HL-60/S4 treated with retinoic acid at 250 ng/mL for 4 days and 3 days (cell line): ENCODE results near the gene ACIN1.
"Not testable (repeated sequence)": the region's sequence is repeated elsewhere in the genome, so short reads cannot be mapped to it uniquely, and the experiment has no call there.

Experiments used
- in situ Hi-C: fragments of 300-500 bp; cut with MboI; formaldehyde crosslinking; loops from 2 replicates; pipeline ENCODE4 v1.7.0; 2022; ENCODE audit warnings: low sequenced_read_pairs

ACIN1 gene

DNA sequence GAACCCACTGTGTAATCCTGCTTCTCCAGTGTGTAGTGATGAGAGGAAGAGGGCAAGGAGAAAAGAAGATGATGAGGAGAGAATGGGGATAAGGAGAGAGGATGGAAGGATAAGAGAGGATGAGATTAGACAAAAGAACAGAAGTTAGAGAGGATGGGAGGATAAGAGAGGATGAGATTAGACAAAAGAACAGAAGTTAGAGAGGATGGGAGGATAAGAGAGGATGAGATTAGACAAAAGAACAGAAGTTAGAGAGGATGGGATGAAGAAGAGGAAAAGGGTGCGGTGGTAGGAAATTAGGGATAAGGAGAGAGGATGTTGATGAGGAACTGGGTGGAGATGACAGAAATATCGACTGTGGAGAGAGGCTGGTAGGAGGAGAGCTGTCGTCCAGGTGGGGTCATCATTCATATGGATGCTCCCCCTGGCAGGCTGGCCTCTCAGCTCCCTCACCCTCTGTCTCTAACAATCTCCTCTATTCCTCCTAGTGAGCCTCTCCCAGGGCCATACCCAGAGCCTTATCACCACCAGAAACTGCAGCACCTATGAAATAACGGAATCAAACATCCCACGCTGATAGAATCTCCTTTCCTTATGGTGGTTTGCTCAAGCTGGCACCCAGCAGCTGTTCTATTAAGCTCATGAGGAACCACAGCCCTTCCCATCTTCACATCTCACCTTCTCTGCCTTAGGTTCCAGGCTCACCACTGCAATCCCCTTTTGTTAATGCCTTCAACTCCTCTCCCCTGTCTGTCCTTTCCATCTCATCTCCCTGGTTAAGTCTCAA lies 15.8 kb upstream of the ACIN1 start:
- in situ Hi-C loops = no loop called here

DNA sequence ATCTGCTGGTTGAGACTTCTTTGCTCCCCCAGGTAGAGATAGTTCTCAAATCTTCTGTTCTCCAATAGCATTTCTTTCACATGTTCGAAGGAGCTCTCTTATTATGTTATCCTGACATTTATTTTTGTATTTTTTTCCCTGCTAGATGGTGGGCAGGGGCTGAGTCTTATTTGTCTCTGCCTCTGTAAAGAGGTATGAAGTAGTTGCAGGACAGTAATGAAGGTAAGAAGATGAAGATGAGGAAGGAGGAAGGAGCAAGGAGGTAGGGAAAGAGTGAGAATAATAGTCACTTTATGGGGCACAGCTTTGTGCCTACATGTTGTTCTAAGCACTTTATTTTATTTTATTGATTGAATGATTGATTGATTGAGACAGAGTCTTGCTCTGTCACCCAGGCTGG lies 14.8 kb upstream of the ACIN1 start:
- in situ Hi-C loops = no loop called here

DNA sequence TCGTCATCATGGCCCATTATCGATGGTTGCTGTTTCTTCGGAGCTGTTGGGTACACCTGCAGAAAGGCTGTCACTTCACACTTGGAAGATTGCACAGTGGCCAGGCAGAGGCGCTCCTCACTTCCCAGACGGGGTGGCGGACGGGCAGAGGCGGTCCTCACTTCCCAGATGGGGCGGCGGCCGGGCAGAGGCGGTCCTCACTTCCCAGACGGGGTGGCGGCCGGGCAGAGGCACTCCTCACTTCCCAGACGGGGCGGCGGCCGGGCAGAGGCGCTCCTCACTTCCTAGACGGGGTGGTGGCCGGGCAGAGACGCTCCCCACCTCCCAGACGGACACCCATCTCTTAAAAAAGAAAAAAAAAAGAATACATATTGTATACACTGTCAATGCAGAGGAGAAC lies 13.2 kb upstream of the ACIN1 start:
- in situ Hi-C loops = not testable (repeated sequence)

DNA sequence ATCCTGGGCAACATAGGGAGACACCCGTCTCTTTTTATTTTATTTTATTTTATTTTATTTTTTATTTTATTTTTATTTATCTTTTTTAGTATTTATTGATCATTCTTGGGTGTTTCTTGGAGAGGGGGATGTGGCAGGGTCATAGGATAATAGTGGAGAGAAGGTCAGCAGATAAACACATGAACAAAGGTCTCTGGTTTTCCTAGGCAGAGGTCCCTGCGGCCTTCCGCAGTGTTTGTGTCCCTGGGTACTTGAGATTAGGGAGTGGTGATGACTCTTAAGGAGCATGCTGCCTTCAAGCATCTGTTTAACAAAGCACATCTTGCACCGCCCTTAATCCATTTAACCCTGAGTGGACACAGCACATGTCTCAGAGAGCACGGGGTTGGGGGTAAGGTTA lies 12.7 kb upstream of the ACIN1 start:
- in situ Hi-C loops = not testable (repeated sequence)

DNA sequence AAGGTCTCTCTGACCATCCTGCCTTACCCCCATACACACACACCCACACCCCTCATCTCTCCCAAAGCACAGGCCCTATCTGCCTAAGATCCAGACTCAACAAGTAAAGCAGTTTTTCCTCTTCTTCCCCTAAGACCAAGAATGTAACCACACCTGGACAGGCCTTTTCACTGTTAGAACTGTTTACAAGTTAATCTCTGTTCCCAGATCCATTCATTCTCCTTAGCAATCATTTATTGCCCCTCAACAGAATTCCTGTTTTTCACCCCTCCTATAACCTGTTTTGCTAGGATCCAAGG lies 11.8 kb upstream of the ACIN1 start:
- in situ Hi-C loops = no loop called here

DNA sequence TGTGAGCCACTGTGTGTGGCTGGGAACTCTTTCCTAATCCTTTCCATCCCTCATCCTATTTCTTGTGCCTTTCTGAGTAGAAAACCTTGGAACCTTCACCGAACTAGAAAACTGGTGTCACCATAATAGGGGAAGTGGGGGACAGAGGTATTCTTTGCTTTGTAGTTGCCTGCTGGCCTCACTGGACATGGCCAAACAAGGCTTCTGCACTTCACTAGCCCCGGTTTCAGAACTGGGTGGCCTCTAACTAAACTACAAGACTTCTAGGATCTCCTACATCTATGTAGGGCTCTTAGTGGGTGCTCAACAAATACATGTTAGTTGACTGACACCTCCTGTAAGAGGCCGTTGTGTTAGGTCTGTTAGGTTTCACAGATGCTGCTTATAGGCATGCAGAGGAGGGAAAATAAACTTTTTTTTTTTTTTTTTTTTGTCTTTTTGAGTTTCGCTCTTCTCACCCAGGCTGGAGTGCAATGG lies 10.4 kb upstream of the ACIN1 start:
- in situ Hi-C loops = no loop called here

DNA sequence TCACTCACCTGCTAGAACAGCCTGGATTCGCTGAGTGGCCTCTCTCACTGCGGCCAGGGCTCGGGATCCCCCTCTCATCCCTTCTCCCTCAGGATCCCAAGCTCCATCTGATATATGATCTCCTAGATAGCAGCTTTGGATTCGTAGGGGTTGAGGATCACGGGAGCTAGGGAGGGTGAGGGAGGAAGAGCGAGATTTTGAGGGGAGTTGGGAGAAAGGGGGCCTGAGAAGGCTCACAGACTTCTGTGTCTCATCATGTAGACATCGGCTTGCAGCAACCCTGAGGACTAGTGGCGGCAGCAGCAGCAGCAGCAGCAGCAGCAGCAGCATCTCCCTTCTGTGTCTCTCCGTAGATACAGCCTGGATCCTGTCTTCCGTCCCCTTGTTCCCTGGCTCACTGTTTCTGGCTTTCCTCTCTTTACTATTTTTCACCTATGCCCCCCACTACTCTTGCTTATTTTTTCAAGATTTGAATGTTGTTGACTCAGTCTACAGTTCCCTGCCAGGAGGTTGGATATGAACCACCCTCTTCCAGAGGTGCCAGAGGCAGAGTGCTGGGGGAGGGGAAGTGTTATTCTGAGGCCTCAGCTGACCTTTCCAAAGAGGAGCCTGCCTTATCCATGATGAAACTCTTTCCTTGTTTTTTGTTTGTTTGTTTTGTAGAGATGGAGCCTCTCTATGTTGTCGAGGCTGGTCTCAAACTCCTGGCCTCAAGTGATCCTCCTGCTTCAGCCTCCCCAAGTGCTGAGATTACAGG lies 9.8 kb upstream of the ACIN1 start, which contains the start of gene CIROP:
Gene CIROP (minus strand): TSS at position 399 of the 757 bp plus-strand sequence. CDS start 69 bp downstream, at position 330.
- in situ Hi-C loops = no loop called here

DNA sequence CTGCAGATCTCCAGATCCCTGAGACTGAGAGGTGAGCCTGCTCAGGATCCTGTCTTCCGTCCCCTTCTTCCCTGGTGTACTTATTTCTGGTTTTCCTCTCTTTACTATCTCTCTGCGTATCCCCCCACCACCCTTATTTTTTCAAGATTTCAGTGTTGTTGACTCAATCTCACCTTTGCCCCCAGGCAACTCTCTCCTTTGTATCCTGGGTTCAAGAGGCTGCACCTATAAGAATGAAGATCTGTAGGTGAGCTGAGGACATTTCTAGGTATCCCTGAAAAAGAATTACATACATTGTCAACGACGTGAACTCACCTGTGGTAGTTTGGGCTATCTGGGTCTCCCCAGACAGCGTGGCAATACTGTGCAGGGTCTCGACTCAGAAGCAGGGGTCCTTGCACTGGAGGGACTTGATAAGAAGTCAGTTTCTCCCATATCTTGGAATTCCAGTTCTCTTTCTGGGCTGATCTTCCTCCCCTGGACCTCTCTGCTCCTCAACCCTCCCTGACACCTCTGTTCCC lies 9.2 kb upstream of the ACIN1 start:
- in situ Hi-C loops = no loop called here

DNA sequence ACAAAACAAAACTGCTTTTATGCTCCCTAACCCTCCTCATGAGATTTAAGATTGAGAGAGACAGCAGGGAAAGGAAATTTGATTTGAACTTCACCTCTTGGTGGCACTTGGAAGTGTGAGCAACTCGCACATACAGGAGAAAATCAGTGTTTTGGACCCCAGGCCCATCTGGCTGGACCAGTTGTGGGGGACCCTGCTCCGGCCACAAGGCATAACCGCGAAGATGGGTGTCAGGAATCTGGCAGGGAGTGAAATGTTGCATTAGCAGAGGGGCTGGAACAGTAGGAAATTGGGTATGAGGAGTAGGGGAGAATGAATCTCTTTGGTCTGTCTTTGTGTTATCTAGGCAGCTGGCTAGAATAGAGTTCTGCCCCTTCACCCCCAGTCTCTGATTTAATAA lies 8.6 kb upstream of the ACIN1 start:
- in situ Hi-C loops = no loop called here

DNA sequence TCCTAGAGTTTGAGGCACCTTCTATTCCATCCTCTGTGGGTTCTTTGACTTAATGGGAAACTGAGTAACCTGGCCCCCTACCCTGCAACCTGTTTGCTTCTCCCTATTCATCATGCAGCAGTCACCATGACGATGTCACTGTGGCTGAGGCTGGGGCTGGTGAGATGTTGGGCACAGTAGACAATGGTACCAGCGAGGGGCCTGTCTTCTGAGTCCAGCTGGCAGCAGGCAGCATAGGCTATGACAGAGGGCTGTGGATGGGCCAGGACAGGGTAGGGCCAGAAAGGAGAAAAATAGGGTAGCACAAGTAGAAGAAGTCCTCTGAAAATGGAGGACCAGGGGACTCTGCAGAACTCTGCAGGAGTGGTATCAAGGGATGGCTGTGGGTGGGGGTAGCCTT lies 7.9 kb upstream of the ACIN1 start:
- in situ Hi-C loops = no loop called here

DNA sequence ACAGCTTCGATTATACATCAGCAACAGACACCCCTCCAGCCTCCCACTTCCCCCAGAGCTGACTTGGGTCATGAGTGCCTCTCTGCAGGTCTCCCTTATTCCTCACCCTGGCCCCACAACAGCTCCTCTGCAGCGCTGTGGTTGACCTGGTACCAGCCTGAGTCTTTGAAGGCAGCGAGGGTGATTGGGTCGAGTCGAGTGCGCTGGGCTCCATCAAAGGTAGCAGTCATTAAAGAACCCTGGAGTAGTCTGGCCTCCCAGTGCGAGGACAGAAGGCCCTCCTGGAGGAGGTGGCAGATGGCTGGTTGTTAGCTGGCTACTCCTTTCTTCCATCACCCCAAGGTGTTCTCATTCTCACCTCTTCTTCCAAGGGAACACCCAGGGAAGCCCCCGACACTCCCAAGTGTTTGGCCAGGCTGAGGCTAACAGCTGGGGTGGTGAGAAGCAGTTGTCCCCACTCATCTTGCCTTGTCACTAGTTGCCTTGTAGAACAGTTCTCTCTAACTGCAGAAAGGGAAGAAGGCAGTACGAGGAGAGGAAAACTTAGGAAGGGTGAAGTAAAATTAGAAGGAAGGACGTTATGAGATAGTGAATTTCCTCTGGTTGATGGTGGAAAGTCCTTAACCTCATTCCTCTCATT lies 7.2 kb upstream of the ACIN1 start:
- in situ Hi-C loops = no loop called here

DNA sequence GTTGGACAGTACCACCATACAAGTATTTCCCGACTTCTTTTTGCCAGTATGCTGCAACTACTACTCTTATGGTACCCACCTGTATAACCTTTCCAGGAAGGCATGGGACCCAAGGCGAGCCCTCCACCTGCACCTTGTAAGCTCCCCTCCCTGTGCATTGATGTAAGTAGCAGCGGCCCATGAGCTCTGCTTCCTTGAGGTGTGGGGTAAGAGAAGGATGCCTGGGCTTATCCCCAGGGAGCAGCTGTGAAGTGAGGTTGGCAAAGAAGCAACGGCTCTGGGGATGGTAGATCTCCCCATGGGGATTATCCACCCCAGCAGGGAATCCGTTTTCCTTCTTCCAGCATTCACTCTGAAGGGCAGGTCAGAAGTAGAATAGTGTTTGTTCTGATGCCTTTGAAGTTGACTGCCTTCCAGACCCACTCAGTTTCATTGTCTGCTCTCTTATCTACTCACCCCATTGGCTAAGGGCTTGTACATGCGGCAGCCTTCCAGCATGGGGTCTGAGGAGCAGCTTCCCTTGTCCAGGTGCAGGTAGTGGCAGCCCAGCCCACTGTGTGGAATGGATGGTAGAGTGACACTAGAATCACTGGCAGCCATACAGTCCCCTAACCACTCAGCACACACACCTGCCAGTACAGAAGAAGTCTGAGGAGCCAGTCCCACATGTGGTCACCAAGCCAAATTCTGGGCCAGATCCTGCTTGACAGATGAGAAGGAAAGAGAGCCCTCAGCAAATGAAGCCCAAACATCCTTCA lies 6.5 kb upstream of the ACIN1 start:
- in situ Hi-C loops = no loop called here

DNA sequence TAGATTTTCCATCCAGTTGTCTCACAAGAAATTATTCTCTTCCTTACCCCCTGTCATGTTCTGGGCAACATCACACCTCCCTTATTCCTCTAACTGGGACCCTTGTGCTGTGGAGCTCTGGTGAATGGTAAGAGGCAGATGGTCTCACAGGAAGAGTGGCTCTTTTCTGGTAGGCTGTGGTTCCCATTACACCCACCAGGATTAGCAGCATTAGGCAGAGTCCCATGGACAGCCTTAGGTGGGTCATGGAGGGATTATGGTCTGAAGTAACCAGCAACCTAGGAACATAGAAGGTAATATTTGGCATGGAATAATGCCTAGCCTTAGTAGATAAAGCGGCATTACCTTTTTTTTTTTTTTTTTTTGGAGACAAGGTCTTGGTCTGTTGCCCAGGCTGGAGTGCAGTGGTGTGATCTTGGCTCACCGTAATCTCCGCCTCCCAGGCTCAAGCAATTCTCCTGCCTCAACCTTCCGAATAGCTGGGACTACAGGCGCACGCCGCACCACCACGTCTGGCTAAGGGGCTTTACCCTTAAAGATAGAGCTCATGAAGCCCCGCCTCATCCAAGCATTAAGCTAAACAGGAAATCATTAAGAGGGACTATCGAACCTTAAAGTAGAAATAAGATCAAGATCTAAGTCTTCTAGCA lies 4.4 kb upstream of the ACIN1 start:
- in situ Hi-C loops = no loop called here

DNA sequence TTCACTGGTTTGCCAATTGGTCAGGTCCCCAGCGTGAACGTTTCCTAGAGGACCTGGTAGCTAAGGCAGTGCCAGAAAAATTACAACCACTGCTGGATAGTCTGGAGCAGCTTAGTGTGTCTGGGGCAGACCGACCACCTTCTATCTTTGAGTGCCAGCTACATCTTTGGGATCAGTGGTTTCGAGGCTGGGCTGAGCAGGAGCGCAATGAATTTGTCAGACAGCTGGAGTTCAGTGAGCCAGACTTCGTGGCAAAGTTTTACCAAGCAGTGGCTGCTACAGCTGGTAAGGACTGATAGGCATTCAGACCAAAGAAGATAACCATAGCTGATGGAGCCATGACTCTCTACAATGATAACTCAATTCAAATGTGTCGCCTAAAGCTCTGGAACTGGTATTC lies 2.9 kb upstream of the ACIN1 start:
- in situ Hi-C loops = no loop called here

DNA sequence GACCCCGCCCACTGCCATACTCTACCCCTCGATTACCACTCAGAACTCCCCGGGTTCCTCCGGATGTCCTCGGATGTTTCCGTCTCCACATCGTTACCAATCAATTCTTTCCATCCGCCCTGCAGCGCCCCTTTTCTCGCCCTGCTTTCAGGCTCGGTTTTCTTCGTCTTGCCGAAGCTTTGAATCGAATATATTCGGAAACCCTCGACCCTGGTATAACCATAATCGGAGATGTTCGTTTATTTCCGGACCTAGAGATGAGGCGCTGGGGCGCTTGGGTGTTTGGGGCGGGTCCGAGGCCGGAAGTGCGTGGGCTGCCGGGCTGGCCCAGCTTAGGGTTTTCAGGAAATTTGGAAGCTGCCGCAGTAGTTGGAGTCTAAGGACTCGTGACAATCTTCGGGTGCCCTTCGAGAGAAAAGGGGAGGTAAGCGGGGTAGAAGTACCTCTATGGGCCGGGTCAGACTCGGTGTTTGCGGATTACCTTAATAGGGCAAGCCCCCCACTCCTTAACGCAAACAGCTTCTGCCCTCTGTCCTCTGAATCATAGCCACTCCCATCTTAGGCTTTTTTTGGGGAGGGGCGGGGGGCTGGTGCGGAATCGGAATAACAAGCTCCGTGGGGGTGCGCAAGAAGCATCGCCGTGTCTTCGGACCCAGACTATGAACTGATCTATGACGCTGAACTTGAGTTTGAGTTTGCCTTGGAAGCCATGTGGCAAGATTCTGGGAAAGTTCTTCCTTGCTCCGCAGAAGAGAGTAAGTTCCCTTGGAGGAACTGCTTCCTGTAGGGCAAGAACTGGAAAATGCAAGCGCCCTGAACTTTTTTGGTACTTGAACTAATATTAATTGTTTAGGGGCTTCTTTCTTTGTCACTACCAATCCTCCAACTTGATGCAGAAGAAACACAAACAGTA lies 516 bp upstream of the ACIN1 start, which contains the start of gene C14orf119:
Gene C14orf119 (plus strand): TSS at position 310 of the 913 bp plus-strand sequence. CDS start 2,154 bp downstream, outside the sequence.
- in situ Hi-C loops = no loop called here

DNA sequence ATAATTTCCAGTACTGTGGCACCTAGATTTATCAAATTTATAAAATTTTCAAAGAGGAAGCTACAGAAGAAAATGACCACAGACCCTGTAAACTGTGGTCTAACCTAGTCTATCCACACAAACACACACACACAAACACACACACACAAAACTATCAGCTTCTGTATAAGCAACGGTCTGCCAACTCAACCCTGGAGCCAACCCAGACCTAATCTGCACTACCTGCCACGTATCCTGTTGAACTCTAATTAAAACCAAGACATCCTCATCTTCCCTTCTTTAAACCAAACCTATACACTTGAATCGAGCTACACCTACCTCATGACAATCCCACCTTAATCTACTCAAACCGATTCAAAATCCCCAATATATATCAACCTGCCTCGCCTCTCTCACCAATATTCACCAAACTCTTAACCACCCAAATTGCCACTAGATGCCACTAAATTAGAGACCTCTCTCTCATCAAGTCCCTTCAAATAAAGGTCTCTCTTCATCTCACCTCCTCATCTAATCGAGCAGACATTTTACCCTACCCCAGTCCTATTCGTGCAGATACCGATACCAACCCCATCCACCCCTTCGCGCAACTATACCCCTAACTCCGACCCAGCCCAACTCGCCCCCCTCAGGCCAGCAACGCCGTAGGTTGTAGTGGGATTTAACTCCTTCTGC lies 808 bp downstream of the ACIN1 start:
- in situ Hi-C loops = no loop called here

DNA sequence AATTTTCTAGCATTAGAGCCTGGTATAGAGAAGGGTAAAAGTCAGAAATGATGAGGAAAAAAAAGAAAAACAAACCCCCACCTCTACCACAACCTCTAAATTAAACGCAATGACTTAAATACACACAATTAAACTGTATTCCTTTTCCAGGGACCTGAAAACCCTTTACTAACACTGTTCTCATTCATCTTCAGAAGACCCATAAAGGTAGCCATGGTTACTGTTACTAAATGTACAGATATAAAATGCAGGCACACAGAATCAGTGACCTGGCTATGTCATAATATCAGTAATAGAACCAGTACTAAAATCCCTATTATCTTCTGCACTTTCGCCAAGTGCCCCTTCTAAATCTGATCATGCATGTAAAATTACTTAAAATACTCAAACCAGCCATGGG lies 1.4 kb downstream of the ACIN1 start:
- in situ Hi-C loops = no loop called here

DNA sequence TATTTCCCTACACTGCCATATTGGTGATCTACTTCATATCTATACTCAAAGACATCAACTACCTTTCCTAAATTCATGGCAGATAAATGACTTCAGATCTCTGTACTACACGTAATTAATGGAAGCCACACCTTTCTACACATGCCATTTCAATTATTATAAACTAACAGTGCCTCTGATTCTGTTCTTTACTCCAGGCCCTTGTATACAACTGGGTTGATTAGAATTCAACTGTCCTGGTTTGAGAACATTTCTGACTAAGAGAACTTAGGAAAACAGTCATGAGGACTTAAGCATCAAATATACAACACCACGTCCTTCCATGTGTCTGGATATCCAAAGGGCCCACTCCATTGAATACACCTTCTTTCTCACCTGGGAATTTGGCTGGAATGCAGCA lies 1.8 kb downstream of the ACIN1 start:
- in situ Hi-C loops = no loop called here
